Natural killer cell (primary cell): Measurements from ENCODE around the gene PCDHB9. TPM values are rescaled to one million over a fixed set of nuclear protein-coding genes. Genes with fewer than 3 reads are reported as not detected.
"Not testable (repeated sequence)": the region's sequence is repeated elsewhere in the genome, so short reads cannot be mapped to it uniquely, and the experiment has no call there.

ENCODE experiments used
- ATAC-seq, 3 donors: fragments of 150-1000 bp in 2 of 3; fragments of 200-7000 bp in 1 of 3; cut with Tn5 transposase; 1 replicate in 1 of 3; 2 replicates in 2 of 3; pipeline ENCODE4 v1.10.0; 2021; ENCODE audit warnings: mild to moderate bottlenecking in 2 of 3, moderate library complexity in 2 of 3
- DNase-seq, 2 donors: peaks; one replicate each; pipeline versions ENCODE4 v3.0.0 to v3.0.0-alpha.2; 2013 to 2021; ENCODE audit warnings: mixed read lengths in 1 of 2
- H3K27ac ChIP-seq: one replicate; pipeline ENCODE4 v1.5.1; 2013; ENCODE audit warnings: mild to moderate bottlenecking, low read length
- H3K27me3 ChIP-seq: one replicate; pipeline ENCODE4 v1.6.1; 2013; ENCODE audit warnings: low read length; ENCODE audit not compliant: control insufficient read depth, insufficient read depth
- H3K36me3 ChIP-seq: one replicate; pipeline ENCODE4 v1.6.1; 2013; ENCODE audit warnings: low read length; ENCODE audit not compliant: control insufficient read depth, insufficient read depth
- H3K4me1 ChIP-seq: one replicate; pipeline ENCODE4 v1.6.1; 2013; ENCODE audit warnings: low read length; ENCODE audit not compliant: control insufficient read depth, insufficient read depth
- H3K4me3 ChIP-seq: one replicate; pipeline ENCODE4 v1.5.1; 2013; ENCODE audit warnings: low read length
- H3K9me3 ChIP-seq: one replicate; pipeline ENCODE4 v1.6.1; 2013; ENCODE audit warnings: low read length; ENCODE audit not compliant: control insufficient read depth, insufficient read depth
- H3K27ac Mint-ChIP-seq, 2 donors: one replicate each; pipeline ENCODE4 v1.8.0; 2022; ENCODE audit warnings: mild to moderate bottlenecking in 2 of 2, mixed read lengths in 2 of 2, moderate library complexity in 1 of 2
- H3K27me3 Mint-ChIP-seq, 2 donors: one replicate each; pipeline ENCODE4 v1.8.0; 2022; ENCODE audit warnings: low read depth in 2 of 2, mixed read lengths in 2 of 2
- H3K36me3 Mint-ChIP-seq: one replicate; pipeline ENCODE4 v1.8.0; 2022; ENCODE audit warnings: mixed read lengths
- H3K4me1 Mint-ChIP-seq, 2 donors: one replicate each; pipeline ENCODE4 v1.8.0; 2022; ENCODE audit warnings: mixed read lengths in 2 of 2
- H3K4me3 Mint-ChIP-seq: one replicate; pipeline ENCODE4 v1.8.0; 2022; ENCODE audit warnings: mild to moderate bottlenecking, moderate library complexity, mixed read lengths
- H3K9me3 Mint-ChIP-seq, 2 donors: one replicate each; pipeline ENCODE4 v1.8.0; 2022; ENCODE audit warnings: mixed read lengths in 2 of 2
- WGBS: methylation state at CpG from one replicate; pipeline ENCODE4 v1.1.7; 2013; ENCODE audit warnings: missing lambda C conversion rate; ENCODE audit not compliant: insufficient coverage; 5-methylcytosine and 5-hydroxymethylcytosine counted together
- intact Hi-C: fragments of 100-400 bp; cut with micrococcal nuclease; formaldehyde crosslinking; loops from one replicate; pipeline ENCODE4 v1.14.2; 2022
- total RNA-seq, 4 donors: library from RNA; stranded (reverse); fragments of 120-200 nt in 1 of 4; gene quantifications; one replicate each; pipeline versions ENCODE4 v1.2.3 to v1.2.4, GENCODE V29; 2013 to 2022
- TF ChIP-seq, protein P1 (sequence below): fragments of 200-600 bp; IDR thresholded peaks from one replicate; pipeline ENCODE4 v1.8.0; 2022; ENCODE audit warnings: antibody characterized with exemption

Gene PCDHB9
- total RNA-seq, 3 donors from 2014 or later (not counting 1 experiment from before 2014, with no cell fraction given), result 0.15 TPM; not detected in 2

GRCh38 chr5:141216035-141216434 lies 29.1 kb downstream of the PCDHB9 start:
- DNase-seq, intact Hi-C loops, H3K4me1 Mint-ChIP-seq, H3K4me3 Mint-ChIP-seq, ATAC-seq, H3K27ac ChIP-seq, H3K9me3 ChIP-seq, H3K36me3 ChIP-seq, H3K4me3 ChIP-seq, H3K27me3 ChIP-seq, H3K4me1 ChIP-seq, H3K9me3 Mint-ChIP-seq, H3K27ac Mint-ChIP-seq, H3K36me3 Mint-ChIP-seq: not testable (repeated sequence)
- H3K27me3 Mint-ChIP-seq, result peaks cover 0 to 29% of the 10 kb centered on the region in 2 donors
- 45% methylated on average over 15 of the region's 26 CpGs for WGBS

GRCh38 chr5:141223112-141223783 lies 36.3 kb downstream of the PCDHB9 start, which contains the start of gene PCDHB14:
PCDHB14 (plus strand) TSS chr5:141223343; CDS start chr5:141223506, 163 bp downstream.
- no peaks in the 10 kb centered on the region for H3K4me1 Mint-ChIP-seq
- peaks cover 0 to 12% of the 10 kb centered on the region in 2 donors for H3K27me3 Mint-ChIP-seq
- no peaks in the 10 kb centered on the region for H3K9me3 ChIP-seq
- H3K27ac Mint-ChIP-seq, result no peak within 1 kb of the TSS
- WGBS, result 28% methylated on average over 15 of the region's 15 CpGs
- H3K27ac ChIP-seq, result no peak within 1 kb of the TSS
- peaks cover 2% of the 10 kb centered on the region for H3K27me3 ChIP-seq
- H3K36me3 ChIP-seq, result no peaks in the 10 kb centered on the region
- no peaks in the 10 kb centered on the region for H3K36me3 Mint-ChIP-seq
- DNase-seq, result peak in 1 of 2 donors; percentile 44
- no peaks in the 10 kb centered on the region for H3K4me1 ChIP-seq
- no peak for ATAC-seq
- TF ChIP-seq, protein P1, sequence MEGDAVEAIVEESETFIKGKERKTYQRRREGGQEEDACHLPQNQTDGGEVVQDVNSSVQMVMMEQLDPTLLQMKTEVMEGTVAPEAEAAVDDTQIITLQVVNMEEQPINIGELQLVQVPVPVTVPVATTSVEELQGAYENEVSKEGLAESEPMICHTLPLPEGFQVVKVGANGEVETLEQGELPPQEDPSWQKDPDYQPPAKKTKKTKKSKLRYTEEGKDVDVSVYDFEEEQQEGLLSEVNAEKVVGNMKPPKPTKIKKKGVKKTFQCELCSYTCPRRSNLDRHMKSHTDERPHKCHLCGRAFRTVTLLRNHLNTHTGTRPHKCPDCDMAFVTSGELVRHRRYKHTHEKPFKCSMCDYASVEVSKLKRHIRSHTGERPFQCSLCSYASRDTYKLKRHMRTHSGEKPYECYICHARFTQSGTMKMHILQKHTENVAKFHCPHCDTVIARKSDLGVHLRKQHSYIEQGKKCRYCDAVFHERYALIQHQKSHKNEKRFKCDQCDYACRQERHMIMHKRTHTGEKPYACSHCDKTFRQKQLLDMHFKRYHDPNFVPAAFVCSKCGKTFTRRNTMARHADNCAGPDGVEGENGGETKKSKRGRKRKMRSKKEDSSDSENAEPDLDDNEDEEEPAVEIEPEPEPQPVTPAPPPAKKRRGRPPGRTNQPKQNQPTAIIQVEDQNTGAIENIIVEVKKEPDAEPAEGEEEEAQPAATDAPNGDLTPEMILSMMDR, result no peak
- H3K9me3 Mint-ChIP-seq, result peaks cover 2 to 5% of the 10 kb centered on the region in 2 donors
- intact Hi-C loops, result loop anchor here (10.0 kb wide), 1 partner anchor 342 kb away; no protein-coding TSS in a partner anchor
- no peak within 1 kb of the TSS for H3K4me3 ChIP-seq
- H3K4me3 Mint-ChIP-seq, result no peak within 1 kb of the TSS

GRCh38 chr5:141224844-141225243 lies 37.9 kb downstream of the PCDHB9 start:
- H3K4me3 Mint-ChIP-seq, H3K36me3 ChIP-seq, H3K9me3 Mint-ChIP-seq, H3K27ac Mint-ChIP-seq, ATAC-seq, H3K9me3 ChIP-seq, H3K27me3 Mint-ChIP-seq, H3K27me3 ChIP-seq, H3K4me1 Mint-ChIP-seq, H3K27ac ChIP-seq, H3K4me1 ChIP-seq, H3K36me3 Mint-ChIP-seq, DNase-seq, H3K4me3 ChIP-seq: not testable (repeated sequence)
- intact Hi-C loops, result loop anchor here (10.0 kb wide), 1 partner anchor 340 kb away; no protein-coding TSS in a partner anchor
- WGBS, result 33% methylated on average over 24 of the region's 40 CpGs

DNA sequence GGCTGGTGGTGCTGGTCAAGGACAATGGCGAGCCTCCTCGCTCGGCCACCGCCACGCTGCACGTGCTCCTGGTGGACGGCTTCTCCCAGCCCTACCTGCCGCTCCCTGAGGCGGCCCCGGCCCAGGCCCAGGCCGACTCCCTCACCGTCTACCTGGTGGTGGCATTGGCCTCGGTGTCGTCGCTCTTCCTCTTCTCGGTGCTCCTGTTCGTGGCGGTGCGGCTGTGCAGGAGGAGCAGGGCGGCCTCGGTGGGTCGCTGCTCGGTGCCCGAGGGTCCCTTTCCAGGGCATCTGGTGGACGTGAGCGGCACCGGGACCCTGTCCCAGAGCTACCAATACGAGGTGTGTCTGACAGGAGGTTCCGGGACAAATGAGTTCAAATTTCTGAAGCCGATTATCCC lies 38.5 kb downstream of the PCDHB9 start:
- not testable (repeated sequence) for H3K36me3 Mint-ChIP-seq, H3K36me3 ChIP-seq, H3K4me1 ChIP-seq, H3K9me3 ChIP-seq, H3K27ac Mint-ChIP-seq, H3K4me3 Mint-ChIP-seq, H3K9me3 Mint-ChIP-seq, H3K27me3 ChIP-seq, H3K4me1 Mint-ChIP-seq, DNase-seq, H3K27me3 Mint-ChIP-seq, H3K4me3 ChIP-seq, H3K27ac ChIP-seq, ATAC-seq
- WGBS, result 35% methylated on average over 23 of the region's 30 CpGs
- intact Hi-C loops, result loop anchor here (10.0 kb wide), 1 partner anchor 339 kb away; no protein-coding TSS in a partner anchor

DNA sequence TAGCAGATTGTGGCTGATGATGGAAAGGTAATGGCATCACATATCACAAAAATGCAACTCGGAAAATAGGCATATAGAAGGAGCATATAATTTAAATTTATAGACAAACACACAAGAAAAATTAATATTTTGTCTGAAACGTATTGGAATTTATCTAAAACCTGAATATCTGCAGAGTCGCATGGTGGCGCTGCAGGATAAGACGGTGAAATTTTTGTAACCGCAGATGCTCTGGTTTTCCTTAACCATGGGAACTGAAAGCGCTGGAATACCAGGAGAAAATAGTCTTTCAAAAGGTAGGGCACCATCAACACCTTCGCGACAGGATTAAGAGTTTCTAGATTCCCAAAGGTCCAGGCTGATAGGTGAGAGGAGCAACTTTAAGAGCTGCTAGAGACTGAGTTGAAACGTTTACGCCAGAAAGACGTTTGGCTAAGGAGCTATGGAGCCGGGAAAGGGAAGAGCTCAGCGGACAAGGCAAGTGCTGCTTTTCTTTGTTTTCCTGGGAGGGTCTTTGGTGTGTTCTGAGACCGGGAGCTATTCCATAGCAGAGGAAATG lies 47.2 kb downstream of the PCDHB9 start:
- H3K27me3 ChIP-seq, result peaks cover 16% of the 10 kb centered on the region
- H3K4me3 Mint-ChIP-seq, result no peak overlapping the region
- H3K36me3 Mint-ChIP-seq, result peaks cover 2% of the 10 kb centered on the region
- H3K4me3 ChIP-seq, result no peak overlapping the region
- H3K4me1 ChIP-seq, result no peaks in the 10 kb centered on the region
- WGBS, result 11% methylated on average over 14 of the region's 15 CpGs
- DNase-seq (peak in 1 of 2 donors; percentile 2), ATAC-seq (no peak)
- H3K27ac Mint-ChIP-seq, result no peak overlapping the region
- peaks cover 10 to 11% of the 10 kb centered on the region in 2 donors for H3K9me3 Mint-ChIP-seq
- no peaks in the 10 kb centered on the region for H3K36me3 ChIP-seq
- TF ChIP-seq, protein P1, result no peak
- no peaks in the 10 kb centered on the region for H3K4me1 Mint-ChIP-seq
- H3K27me3 Mint-ChIP-seq, result peaks cover 0 to 6% of the 10 kb centered on the region in 2 donors
- intact Hi-C loops, result no loop called here
- no peak overlapping the region for H3K27ac ChIP-seq
- peaks cover 24% of the 10 kb centered on the region for H3K9me3 ChIP-seq

- H3K4me3 ChIP-seq, DNase-seq, H3K27me3 Mint-ChIP-seq, H3K36me3 ChIP-seq, H3K4me3 Mint-ChIP-seq, H3K4me1 ChIP-seq, intact Hi-C loops, H3K4me1 Mint-ChIP-seq, H3K27ac Mint-ChIP-seq, H3K27ac ChIP-seq, ATAC-seq: not testable (repeated sequence)
- Mint-ChIP-seq H3K36me3 (peaks cover 20% of the 10 kb centered on the region), H3K9me3 (peaks cover 12 to 16% of the 10 kb centered on the region in 2 donors)
- H3K27me3 ChIP-seq, result peaks cover 23% of the 10 kb centered on the region
- 35% methylated on average over 40 of the region's 40 CpGs for WGBS
- peaks cover 37% of the 10 kb centered on the region for H3K9me3 ChIP-seq
These were observed 49.0 kb downstream of the PCDHB9 start for GRCh38 chr5:141235922-141236321.
